A549 (cell line): ENCODE measurements around the gene PLEKHA6.

Experiments
- ATOH8 ChIP-seq: fragments of 250-450 bp; sonication (Bioruptor Pico); IDR thresholded peaks from 2 replicates; pipeline ENCODE4 v1.5.0; 2020; ENCODE audit warnings: low read depth, mild to moderate bottlenecking, moderate library complexity
- CBX2 ChIP-seq: fragments of 200-600 bp; sonication (generic); IDR thresholded peaks from 2 replicates; pipeline ENCODE4 v1.6.1; 2016; ENCODE audit warnings: low read depth, mild to moderate bottlenecking, borderline replicate concordance
- CTCF ChIP-seq: fragments of >200 bp; sonication (Bioruptor Twin); formaldehyde crosslinking; IDR thresholded peaks from 3 replicates; pipeline ENCODE4 v1.5.1; 2016
- EP300 ChIP-seq, 2 experiments: fragments of >200 bp; sonication (Bioruptor Twin); formaldehyde crosslinking; IDR thresholded peaks; 2 replicates in 1 of 2; 3 replicates in 1 of 2; pipeline ENCODE4 v1.6.1; 2016 to 2017
- HOXA7 ChIP-seq: fragments of 250-450 bp; sonication (Bioruptor Pico); IDR thresholded peaks from 2 replicates; pipeline ENCODE4 v1.5.0; 2020; ENCODE audit warnings: mild to moderate bottlenecking, moderate library complexity
- POLR2A ChIP-seq: IDR thresholded peaks from 2 replicates; pipeline ENCODE4 v1.6.1; 2012; ENCODE audit warnings: mild to moderate bottlenecking, low read length
- RAD21 ChIP-seq, 2 experiments: fragments of >200 bp in 1 of 2; sonication (Bioruptor Twin) in 1 of 2; formaldehyde crosslinking in 1 of 2; IDR thresholded peaks in 1 of 2; conservative IDR thresholded peaks in 1 of 2; 2 replicates in 1 of 2; 3 replicates in 1 of 2; pipeline ENCODE4 v1.6.1; 2012 to 2018; ENCODE audit warnings: inconsistent platforms in 1 of 2

GRCh38 chr1:204261746-204262505, 97.8 kb downstream of the PLEKHA6 start:
- TF ChIP-seq CBX2 (no peak), CTCF (no peak), RAD21 (conservative IDR thresholded peaks at IDR 0.05 in 1 of 2, IDR thresholded peaks at IDR 0.05 in 1 of 2) (no peak), POLR2A (no peak), EP300 (IDR thresholded peaks at IDR 0.05) (no peak), ATOH8 (CRISPR knock-in tag) (no peak), HOXA7 (CRISPR knock-in tag) (no peak)
